Stimulated activated CD4-positive, alpha-beta T cell treated with anti-CD3 and anti-CD28 coated beads, Interleukin-1b, Interleukin-23, amount 100 ng/mL, for 1 hour (primary cell): Measurements from ENCODE around the gene KIAA0232.
"Not testable (repeated sequence)": the region's sequence is repeated elsewhere in the genome, so short reads cannot be mapped to it uniquely, and the experiment has no call there.

Experiments used
- DNase-seq, 2 donors: peaks; one replicate each; pipeline ENCODE4 v3.0.0-alpha.2; 2020; ENCODE audit warnings: low read depth in 2 of 2

The KIAA0232 gene

GRCh38 chr4:6880691-6881090 lies 98.2 kb downstream of the KIAA0232 start:
- no peak for DNase-seq

GRCh38 chr4:6881908-6882307 lies 99.4 kb downstream of the KIAA0232 start:
- no peak for DNase-seq

- DNase-seq = no peak
Observed at GRCh38 chr4:6884341-6884870, 101.9 kb downstream of the KIAA0232 start.

- no peak for DNase-seq
Observed at GRCh38 chr4:6885953-6886557, 103.5 kb downstream of the KIAA0232 start.

- DNase-seq = no peak
Observed at GRCh38 chr4:6886886-6887285, 104.4 kb downstream of the KIAA0232 start.

GRCh38 chr4:6887591-6888371 lies 105.3 kb downstream of the KIAA0232 start:
- DNase-seq = no peak

GRCh38 chr4:6888506-6889071 lies 106.1 kb downstream of the KIAA0232 start:
- no peak for DNase-seq

- DNase-seq = no peak
Observed at GRCh38 chr4:6889101-6889735, 106.7 kb downstream of the KIAA0232 start.

- DNase-seq = no peak
Observed at GRCh38 chr4:6889736-6890324, 107.3 kb downstream of the KIAA0232 start.

GRCh38 chr4:6890358-6890757 lies 107.8 kb downstream of the KIAA0232 start:
- DNase-seq = no peak

- DNase-seq = not testable (repeated sequence)
Observed at GRCh38 chr4:6890971-6891370, 108.4 kb downstream of the KIAA0232 start.

- DNase-seq = no peak
Observed at GRCh38 chr4:6891436-6892170, 109.1 kb downstream of the KIAA0232 start.

GRCh38 chr4:6892190-6892908 lies 109.8 kb downstream of the KIAA0232 start:
- no peak for DNase-seq

- DNase-seq = no peak
Observed at GRCh38 chr4:6892909-6893202, 110.3 kb downstream of the KIAA0232 start.

- DNase-seq = no peak
Observed at GRCh38 chr4:6893449-6894085, 111.0 kb downstream of the KIAA0232 start.

- no peak for DNase-seq
Observed at GRCh38 chr4:6894086-6894478, 111.6 kb downstream of the KIAA0232 start.

- DNase-seq = no peak
Observed at GRCh38 chr4:6894528-6895498, 112.3 kb downstream of the KIAA0232 start.

- no peak for DNase-seq
Observed at GRCh38 chr4:6896035-6896434, 113.5 kb downstream of the KIAA0232 start.

GRCh38 chr4:6898763-6899162 lies 116.2 kb downstream of the KIAA0232 start:
- no peak for DNase-seq
